H7 (cell line): Measurements from ENCODE around the gene ARMC7. TPM values are rescaled to one million over a fixed set of nuclear protein-coding genes. Genes with fewer than 3 reads are reported as not detected.
"Not testable (repeated sequence)": the region's sequence is repeated elsewhere in the genome, so short reads cannot be mapped to it uniquely, and the experiment has no call there.

Experiments
- DNase-seq: peaks from one replicate; pipeline ENCODE4 v3.0.0; 2012
- H3K27me3 ChIP-seq: 2 replicates; pipeline ENCODE4 v1.6.0; 2011; ENCODE audit warnings: mild to moderate bottlenecking, low read length; ENCODE audit not compliant: control insufficient read depth, insufficient read depth
- H3K36me3 ChIP-seq: replicated peaks from 2 replicates; pipeline ENCODE4 v1.5.1; 2011; ENCODE audit warnings: low read length; ENCODE audit not compliant: control insufficient read depth, insufficient read depth
- H3K4me3 ChIP-seq: 2 replicates; pipeline ENCODE4 v1.5.1; 2011; ENCODE audit warnings: low read depth, mild to moderate bottlenecking, control low read depth, low read length, moderate library complexity; ENCODE audit not compliant: insufficient read depth
- total RNA-seq: library from RNA; depleted of rRNA; stranded (reverse); fragments of >200 nt; shearing (Covaris generic); gene quantifications from 2 replicates; pipeline ENCODE4 v1.2.3, GENCODE V29; 2014

The ARMC7 gene
- total RNA-seq, 1 experiment from 2014 or later: 6.2 TPM

- Histone ChIP-seq H3K4me3 (no peak overlapping the region), H3K27me3 (no peaks in the 10 kb centered on the region), H3K36me3 (peaks cover 25% of the 10 kb centered on the region)
- DNase-seq: no peak
Observed at GRCh38 chr17:75135946-75136345, 26.2 kb downstream of the ARMC7 start.

GRCh38 chr17:75137762-75138161, 28.0 kb downstream of the ARMC7 start:
- peaks cover 31% of the 10 kb centered on the region for H3K36me3 ChIP-seq
- DNase-seq, H3K4me3 ChIP-seq, H3K27me3 ChIP-seq: not testable (repeated sequence)

GRCh38 chr17:75138519-75138918, 28.8 kb downstream of the ARMC7 start:
- Histone ChIP-seq H3K27me3 (no peaks in the 10 kb centered on the region), H3K36me3 (peaks cover 34% of the 10 kb centered on the region)

GRCh38 chr17:75142236-75142971, 32.6 kb downstream of the ARMC7 start:
- Histone ChIP-seq H3K36me3 (peaks cover 49% of the 10 kb centered on the region), H3K4me3 (no peak overlapping the region), H3K27me3 (no peaks in the 10 kb centered on the region)
- DNase-seq: peak; percentile 21

More at GRCh38 chr17:75138519-75138918, 28.8 kb downstream of the ARMC7 start:
- no peak overlapping the region for H3K4me3 ChIP-seq
- no peak for DNase-seq

DNA sequence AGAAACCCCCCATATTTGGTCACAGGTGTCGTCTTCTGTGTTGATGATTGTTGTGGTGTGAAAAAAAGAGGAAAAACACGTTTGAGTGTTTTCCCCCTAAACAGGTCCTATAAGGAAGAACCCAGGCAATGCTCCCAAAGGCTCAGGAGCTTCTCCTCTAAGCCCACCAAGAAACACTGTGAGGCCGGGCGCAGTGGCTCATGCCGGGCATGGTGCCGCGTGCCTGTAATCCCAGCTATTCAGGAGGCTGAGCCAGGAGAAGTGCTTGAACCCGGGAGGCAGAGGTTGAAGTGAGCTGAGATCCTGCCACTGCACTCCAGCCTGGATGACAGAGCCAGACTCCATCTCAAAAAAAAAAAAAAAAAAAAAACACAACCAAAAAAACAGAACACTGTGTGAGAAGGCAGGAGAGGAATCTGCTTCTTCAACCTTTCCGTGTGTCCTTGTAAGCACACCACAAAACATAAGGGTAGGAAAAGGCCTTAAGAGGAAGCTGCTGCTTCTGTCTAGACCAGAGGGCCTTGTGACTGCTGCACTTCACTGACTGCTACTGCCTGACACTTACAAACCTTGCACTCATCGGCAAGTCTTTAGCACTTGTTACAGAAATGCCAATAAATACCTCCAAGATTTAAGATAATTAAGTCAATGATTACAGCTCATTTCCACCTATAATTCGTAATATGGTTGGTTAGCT, 35.2 kb downstream of the ARMC7 start:
- no peaks in the 10 kb centered on the region for H3K27me3 ChIP-seq
- H3K4me3 ChIP-seq: no peak overlapping the region
- H3K36me3 ChIP-seq: peaks cover 45% of the 10 kb centered on the region

GRCh38 chr17:75146592-75146991, 36.8 kb downstream of the ARMC7 start:
- Histone ChIP-seq H3K36me3 (peaks cover 38% of the 10 kb centered on the region), H3K4me3 (no peak overlapping the region), H3K27me3 (no peaks in the 10 kb centered on the region)
- DNase-seq: no peak

More for the DNA sequence above, 35.2 kb downstream of the ARMC7 start:
- no peak for DNase-seq

GRCh38 chr17:75147878-75148546, 38.2 kb downstream of the ARMC7 start:
- Histone ChIP-seq H3K36me3 (peaks cover 31% of the 10 kb centered on the region), H3K27me3 (no peaks in the 10 kb centered on the region), H3K4me3 (no peak overlapping the region)
- DNase-seq: no peak

DNA sequence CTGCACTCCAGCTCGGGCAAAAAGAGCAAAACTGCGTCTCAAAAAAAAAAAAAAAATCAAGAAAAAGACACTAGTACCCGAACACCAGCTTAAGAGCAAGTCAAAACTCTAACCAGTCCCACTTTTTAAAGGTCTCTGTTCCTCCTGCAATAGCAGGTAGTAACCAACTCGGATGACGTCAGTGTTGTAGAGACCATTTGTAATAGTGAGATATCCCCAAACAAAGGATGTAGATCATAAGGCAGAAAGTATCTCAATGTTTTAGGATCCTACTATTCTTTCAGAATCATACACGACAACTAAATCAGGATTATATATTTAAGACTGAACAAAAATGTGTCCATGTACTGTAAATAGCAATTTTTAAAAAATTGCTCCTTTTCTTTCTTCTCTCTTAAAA, 42.2 kb downstream of the ARMC7 start:
- Histone ChIP-seq H3K36me3 (peaks cover 11% of the 10 kb centered on the region), H3K27me3 (no peaks in the 10 kb centered on the region), H3K4me3 (peak overlapping the region; percentile 99; the same call in 1 of the 2 replicates)
- DNase-seq: no peak

DNA sequence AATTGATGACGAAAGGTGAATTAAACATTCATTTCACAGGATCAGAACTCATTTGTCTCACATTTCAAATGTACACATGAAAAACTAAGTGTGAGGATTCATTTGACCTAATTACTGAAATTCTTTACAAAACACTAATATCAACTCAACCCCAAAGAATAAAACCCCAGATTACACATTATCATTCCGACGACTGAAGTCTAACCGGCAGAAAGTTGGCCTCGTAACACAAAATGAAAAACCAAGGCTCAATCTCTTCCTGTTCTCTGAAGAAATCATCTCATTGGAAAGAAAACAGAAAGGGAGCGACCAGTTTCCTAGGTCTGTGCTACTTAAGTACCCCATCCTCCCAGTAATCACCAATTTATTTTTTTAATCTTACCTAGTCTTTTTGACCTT, 42.8 kb downstream of the ARMC7 start:
- DNase-seq: no peak
- Histone ChIP-seq H3K4me3 (peak overlapping the region; percentile 99), H3K27me3 (no peaks in the 10 kb centered on the region), H3K36me3 (peaks cover 6% of the 10 kb centered on the region)

DNA sequence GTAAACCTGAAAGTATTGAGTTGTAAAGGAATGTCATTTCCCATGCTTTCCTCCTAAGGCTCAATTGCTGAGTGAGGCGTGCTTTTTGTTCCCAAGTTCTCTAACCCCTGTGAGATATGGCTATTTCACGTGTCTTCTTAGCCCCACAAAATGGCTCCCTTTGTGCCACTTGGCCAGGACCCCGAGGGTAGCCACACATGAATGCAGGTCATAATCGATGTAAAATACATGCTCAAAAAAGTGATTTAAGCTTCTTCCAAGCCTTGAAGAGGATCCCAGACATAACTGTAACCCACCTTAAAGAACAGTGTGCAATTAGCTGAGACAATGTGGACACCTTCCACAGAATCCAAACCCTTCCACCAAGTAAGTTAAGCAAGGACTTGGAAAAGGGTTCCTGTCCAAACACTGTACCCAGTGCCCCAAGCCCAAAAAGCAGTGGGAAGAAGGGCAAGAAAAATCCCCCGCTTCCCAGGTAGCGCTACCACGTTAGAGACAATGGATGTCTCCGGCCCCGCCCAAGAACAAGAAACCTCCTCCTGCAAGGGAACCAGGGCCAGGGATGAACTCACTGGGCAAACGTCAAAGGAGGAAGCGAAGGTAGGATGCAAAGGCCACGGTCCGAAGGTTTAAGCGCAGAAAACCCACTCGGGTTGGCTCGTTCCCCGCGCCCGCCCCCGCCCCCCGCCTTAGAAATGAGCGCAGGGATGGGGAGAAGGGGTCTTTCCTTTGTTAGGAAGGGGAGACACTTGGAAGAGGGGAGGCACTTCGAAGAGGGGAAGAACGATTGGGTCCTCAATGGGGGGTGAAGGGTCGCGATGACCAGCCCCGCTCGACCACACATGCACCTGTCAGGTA, 43.4 kb downstream of the ARMC7 start:
- Histone ChIP-seq H3K4me3 (peak overlapping the region; percentile 99), H3K36me3 (peaks cover 3% of the 10 kb centered on the region), H3K27me3 (no peaks in the 10 kb centered on the region)
- DNase-seq: peak; percentile 76

- Histone ChIP-seq H3K36me3 (no peaks in the 10 kb centered on the region; the same call in 1 of the 2 replicates), H3K4me3 (peak overlapping the region; percentile 99), H3K27me3 (no peaks in the 10 kb centered on the region)
- peak; percentile 70 for DNase-seq
Observed at GRCh38 chr17:75153780-75154194, 44.0 kb downstream of the ARMC7 start.

DNA sequence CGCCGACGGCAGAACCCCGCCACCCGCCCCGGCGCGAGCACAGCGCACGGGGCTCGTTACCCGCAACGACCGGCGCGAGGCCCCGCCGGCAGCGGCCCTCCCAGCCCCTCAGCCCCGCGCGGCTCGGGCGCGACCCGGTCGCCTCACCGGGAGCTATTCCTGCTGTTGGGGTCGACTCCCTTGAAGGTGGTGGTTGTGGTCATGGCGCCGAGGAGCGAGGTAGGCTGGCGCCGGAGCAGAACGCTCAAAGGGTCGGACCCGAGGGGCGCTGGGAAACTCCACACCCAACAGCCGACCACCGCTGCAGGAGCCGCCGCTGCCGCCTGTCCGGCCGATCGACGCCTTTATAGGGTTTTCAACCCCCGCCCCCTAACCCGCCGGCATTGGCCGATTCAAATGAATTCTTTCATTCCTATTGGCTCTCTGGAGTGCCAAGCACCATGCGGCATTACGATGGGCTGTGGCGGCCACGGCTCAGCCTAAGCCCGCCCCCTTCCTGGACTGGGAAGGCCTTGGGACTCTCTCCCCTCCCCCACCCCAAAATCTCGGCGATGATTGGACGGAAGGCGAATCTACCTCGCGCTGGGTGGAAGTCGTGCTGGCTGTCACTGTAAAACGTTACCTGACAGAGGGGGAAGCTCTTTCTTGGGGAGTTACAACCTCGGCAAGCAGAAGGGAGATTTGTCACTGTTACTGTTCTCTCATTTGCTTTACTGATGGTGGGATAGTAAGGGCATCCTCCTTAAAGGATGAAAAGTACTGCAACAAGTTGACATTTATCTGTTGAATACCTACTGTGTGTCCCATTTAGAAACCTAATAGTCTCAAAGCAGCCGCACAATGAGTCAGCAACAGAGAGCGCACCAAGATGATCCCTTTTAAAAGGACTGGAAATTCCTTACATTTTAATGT, 44.7 kb downstream of the ARMC7 start, which contains the start of gene JPT1:
Gene JPT1 (minus strand): TSS at position 318 of the 912 bp plus-strand sequence. CDS start 115 bp downstream, at position 203.
- H3K27me3 ChIP-seq: no peaks in the 10 kb centered on the region
- H3K4me3 ChIP-seq: peak within 1 kb of the TSS; percentile 99
- no peaks in the 10 kb centered on the region for H3K36me3 ChIP-seq
- peak; percentile 98 for DNase-seq

DNA sequence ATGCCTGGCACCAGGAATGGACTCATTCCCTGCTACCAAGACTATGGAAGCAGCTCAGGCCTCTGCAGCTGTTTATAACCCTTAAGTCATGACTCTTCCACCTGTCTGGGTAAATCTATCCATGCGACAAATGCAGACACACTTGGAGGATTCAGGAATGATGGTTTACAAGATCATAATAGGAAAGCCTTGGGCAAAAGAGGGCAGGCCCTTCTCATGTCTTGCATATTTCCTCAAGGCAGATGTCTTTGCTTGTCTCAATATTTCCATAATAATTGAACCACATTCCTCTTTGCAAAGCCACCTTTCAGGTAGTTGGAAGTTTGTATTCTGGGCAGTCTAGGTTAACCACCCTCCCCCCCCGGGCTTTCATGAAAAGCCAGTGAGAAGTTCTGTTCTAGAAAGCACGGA, 45.4 kb downstream of the ARMC7 start:
- H3K36me3 ChIP-seq: no peaks in the 10 kb centered on the region
- DNase-seq: peak; percentile 45
- no peak overlapping the region for H3K4me3 ChIP-seq
- H3K27me3 ChIP-seq: no peaks in the 10 kb centered on the region
